Kidney (tissue), 14 donors: ENCODE results near the gene CHODL. TPM values are rescaled to one million over a fixed set of nuclear protein-coding genes. Genes with fewer than 3 reads are reported as not detected.

Experiments used
- DNase-seq, 5 donors: peaks; one replicate each; pipeline ENCODE4 v3.0.0-alpha.2; 2013 to 2020
- FAIRE-seq: peaks from 2 replicates; lab custom pipeline; 2012; peaks lifted over from hg19 to GRCh38; lab: Jason Lieb, UNC
- H3K27ac ChIP-seq, 2 donors: one replicate each; pipeline ENCODE4 v1.7.0; 2013; ENCODE audit warnings: low read depth in 2 of 2, low read length in 2 of 2, inconsistent platforms in 1 of 2
- H3K27me3 ChIP-seq: one replicate; pipeline ENCODE4 v1.7.1; 2013; ENCODE audit warnings: low read length, inconsistent platforms; ENCODE audit not compliant: control insufficient read depth, insufficient read depth
- H3K36me3 ChIP-seq, 3 donors: one replicate each; pipeline versions ENCODE4 v1.7.0 to v1.7.1; 2013; ENCODE audit warnings: low read length in 3 of 3, control low read depth in 1 of 3, inconsistent platforms in 1 of 3; ENCODE audit not compliant: insufficient read depth in 3 of 3, control insufficient read depth in 2 of 3
- H3K4me1 ChIP-seq, 3 donors: one replicate each; pipeline versions ENCODE4 v1.7.0 to v1.7.1; 2013; ENCODE audit warnings: low read length in 3 of 3, inconsistent platforms in 1 of 3, low read depth in 1 of 3; ENCODE audit not compliant: control insufficient read depth in 2 of 3, insufficient read depth in 2 of 3
- H3K4me3 ChIP-seq, 3 donors: one replicate each; pipeline versions ENCODE4 v1.7.0 to v1.8.1; 2013; ENCODE audit warnings: low read length in 3 of 3, control low read depth in 1 of 3, inconsistent platforms in 1 of 3
- H3K9ac ChIP-seq, 3 donors: one replicate each; pipeline versions ENCODE4 v1.7.0 to v1.7.1; 2013; ENCODE audit warnings: low read length in 3 of 3, control low read depth in 1 of 3, inconsistent platforms in 1 of 3
- H3K9me3 ChIP-seq, 3 donors: one replicate each; pipeline versions ENCODE4 v1.7.0 to v1.7.1; 2013; ENCODE audit warnings: low read length in 3 of 3, control low read depth in 1 of 3, inconsistent platforms in 1 of 3; ENCODE audit not compliant: control insufficient read depth in 2 of 3, insufficient read depth in 1 of 3
- intact Hi-C: fragments of 100-400 bp; cut with DNase I; formaldehyde crosslinking; loops from one replicate; pipeline ENCODE4 v1.11.1; 2022
- polyA plus RNA-seq: library from polyadenylated mRNA; stranded (reverse); fragments of 350-450 nt; fragmentation: Illumina TruSeq; extraction: RNeasy Lipid Tissue Mini Kit (QIAGEN cat#74804); gene quantifications from one replicate; pipeline ENCODE4 v1.2.3, GENCODE V29; 2014; ENCODE audit warnings: low read depth, low replicate concordance; ENCODE audit not compliant: insufficient read depth
- total RNA-seq: library from RNA; stranded (reverse); fragmentation: NEBNext Ultra II Directional; extraction: Animal tissue kit (Norgen Biotek cat#: 25700); gene quantifications from one replicate; pipeline ENCODE4 v1.2.1, GENCODE V29; 2021
- TF ChIP-seq, protein P1 (sequence below): IDR thresholded peaks from 3 replicates; pipeline ENCODE4 v1.5.1; 2012; ENCODE audit warnings: mild to moderate bottlenecking, moderate library complexity, borderline replicate concordance; ENCODE audit not compliant: insufficient read depth; ENCODE audit errors: extremely low read depth
- donor health status: control.
- donor health status: control.
- donor health status: control.
- donor health status: control.
- donor health status: control.
- donor health status: DM: yes; HTN: yes; CAD: no.
- donor health status: Normal renal cell carcinoma (clear cell type).

Gene CHODL
- total and polyA plus RNA-seq, 2 donors from 2014 or later: 1.8 to 2.0 TPM

DNA sequence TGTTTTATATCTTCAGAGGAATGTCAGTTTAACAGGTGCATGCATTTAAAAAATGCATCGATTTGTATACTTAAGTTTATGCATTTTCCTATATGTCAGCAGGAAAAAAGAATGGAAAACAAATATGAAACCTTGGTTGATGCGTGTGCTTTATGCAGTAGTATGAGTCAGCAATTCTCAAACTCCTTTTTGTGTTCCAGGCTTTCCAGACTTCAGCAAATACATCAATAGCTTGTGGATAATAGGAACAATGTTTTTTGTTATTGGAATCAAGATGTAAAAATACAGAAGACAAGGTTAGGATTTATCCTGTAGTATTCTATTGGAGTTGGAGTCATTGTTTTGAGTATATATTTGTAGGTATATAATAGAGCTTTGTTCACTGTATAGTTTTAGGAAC lies 45.2 kb downstream of the CHODL start:
- Histone ChIP-seq H3K9ac (no peak overlapping the region), H3K9me3 (no peaks in the 10 kb centered on the region), H3K4me1 (no peaks in the 10 kb centered on the region), H3K36me3 (no peaks in the 10 kb centered on the region), H3K27ac (no peak overlapping the region), H3K27me3 (no peaks in the 10 kb centered on the region), H3K4me3 (no peak overlapping the region)
- TF ChIP-seq, protein P1, sequence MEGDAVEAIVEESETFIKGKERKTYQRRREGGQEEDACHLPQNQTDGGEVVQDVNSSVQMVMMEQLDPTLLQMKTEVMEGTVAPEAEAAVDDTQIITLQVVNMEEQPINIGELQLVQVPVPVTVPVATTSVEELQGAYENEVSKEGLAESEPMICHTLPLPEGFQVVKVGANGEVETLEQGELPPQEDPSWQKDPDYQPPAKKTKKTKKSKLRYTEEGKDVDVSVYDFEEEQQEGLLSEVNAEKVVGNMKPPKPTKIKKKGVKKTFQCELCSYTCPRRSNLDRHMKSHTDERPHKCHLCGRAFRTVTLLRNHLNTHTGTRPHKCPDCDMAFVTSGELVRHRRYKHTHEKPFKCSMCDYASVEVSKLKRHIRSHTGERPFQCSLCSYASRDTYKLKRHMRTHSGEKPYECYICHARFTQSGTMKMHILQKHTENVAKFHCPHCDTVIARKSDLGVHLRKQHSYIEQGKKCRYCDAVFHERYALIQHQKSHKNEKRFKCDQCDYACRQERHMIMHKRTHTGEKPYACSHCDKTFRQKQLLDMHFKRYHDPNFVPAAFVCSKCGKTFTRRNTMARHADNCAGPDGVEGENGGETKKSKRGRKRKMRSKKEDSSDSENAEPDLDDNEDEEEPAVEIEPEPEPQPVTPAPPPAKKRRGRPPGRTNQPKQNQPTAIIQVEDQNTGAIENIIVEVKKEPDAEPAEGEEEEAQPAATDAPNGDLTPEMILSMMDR: no peak
- FAIRE-seq: no peak
- intact Hi-C loops: no loop called here
- DNase-seq: no peak

DNA sequence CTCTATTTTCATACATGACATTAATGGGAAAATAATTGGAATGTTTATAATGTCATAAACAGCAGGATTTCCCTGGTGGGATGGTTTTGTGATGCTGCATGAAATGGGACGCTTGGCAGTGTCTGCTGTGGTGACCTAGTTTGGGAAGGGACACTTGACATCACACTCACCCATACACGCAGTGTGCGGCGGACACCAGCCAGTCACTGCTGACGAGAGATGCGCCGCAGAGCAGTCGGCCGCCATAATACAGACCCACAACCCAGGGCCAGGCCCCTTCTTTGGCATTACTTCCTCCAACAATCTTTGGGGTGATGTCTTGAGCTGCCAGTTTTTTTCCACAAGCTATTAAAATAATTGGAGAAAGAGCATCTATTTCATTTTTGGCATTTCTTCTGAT lies 49.5 kb downstream of the CHODL start:
- FAIRE-seq (no peak), DNase-seq (no peak)
- TF ChIP-seq, protein P1: no peak
- no peaks in the 10 kb centered on the region for H3K4me1 ChIP-seq
- H3K27ac ChIP-seq: no peak overlapping the region
- no peaks in the 10 kb centered on the region for H3K27me3 ChIP-seq
- no peak overlapping the region for H3K4me3 ChIP-seq
- no peaks in the 10 kb centered on the region for H3K9me3 ChIP-seq
- intact Hi-C loops: no loop called here
- H3K9ac ChIP-seq: no peak overlapping the region
- no peaks in the 10 kb centered on the region for H3K36me3 ChIP-seq

DNA sequence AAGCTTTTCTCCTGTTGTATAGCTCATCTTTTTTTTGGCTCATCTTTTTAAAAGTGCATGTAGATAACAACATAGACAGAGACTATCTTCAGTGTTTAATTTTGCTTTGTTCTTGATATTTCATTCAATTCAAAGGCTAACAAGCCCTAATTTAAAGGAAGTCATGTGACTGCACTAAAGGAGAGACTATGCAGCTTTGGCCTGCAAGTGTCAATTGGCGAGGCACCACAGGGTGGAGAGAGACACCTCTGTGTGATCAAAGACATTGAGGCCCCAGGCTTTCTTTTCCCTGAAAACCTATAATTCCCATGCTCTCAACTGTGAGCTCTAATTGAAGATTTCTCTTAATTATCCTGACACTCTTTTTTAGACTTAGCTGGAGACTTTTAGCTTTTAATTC lies 53.6 kb downstream of the CHODL start:
- TF ChIP-seq, protein P1: no peak
- no peaks in the 10 kb centered on the region for H3K9me3 ChIP-seq
- DNase-seq (no peak), FAIRE-seq (no peak)
- intact Hi-C loops: no loop called here
- H3K4me1 ChIP-seq: no peaks in the 10 kb centered on the region
- H3K27me3 ChIP-seq: no peaks in the 10 kb centered on the region
- no peak overlapping the region for H3K4me3 ChIP-seq
- no peak overlapping the region for H3K27ac ChIP-seq
- H3K36me3 ChIP-seq: no peaks in the 10 kb centered on the region
- no peak overlapping the region for H3K9ac ChIP-seq

Other genes with a start within 250 kb of the CHODL start
- gene TMPRSS15, start 159.0 kb downstream of the CHODL start, total RNA-seq: not detected
- 0.09 TPM for gene TMPRSS15, start 159.0 kb downstream of the CHODL start, polyA plus RNA-seq